HepG2 (cell line): ENCODE results near the gene DNAJB6.

ENCODE experiments used
- MAFG ChIP-seq: sonication (generic); formaldehyde crosslinking; IDR thresholded peaks from 2 replicates; pipeline ENCODE4 v1.5.1; 2020; ENCODE audit warnings: mild to moderate bottlenecking, missing genetic modification reagents
- TF ChIP-seq, protein P1 (sequence below): sonication (generic); formaldehyde crosslinking; IDR thresholded peaks from 2 replicates; pipeline ENCODE4 v1.5.0; 2020; ENCODE audit warnings: mild to moderate bottlenecking, missing genetic modification reagents, moderate library complexity

DNA sequence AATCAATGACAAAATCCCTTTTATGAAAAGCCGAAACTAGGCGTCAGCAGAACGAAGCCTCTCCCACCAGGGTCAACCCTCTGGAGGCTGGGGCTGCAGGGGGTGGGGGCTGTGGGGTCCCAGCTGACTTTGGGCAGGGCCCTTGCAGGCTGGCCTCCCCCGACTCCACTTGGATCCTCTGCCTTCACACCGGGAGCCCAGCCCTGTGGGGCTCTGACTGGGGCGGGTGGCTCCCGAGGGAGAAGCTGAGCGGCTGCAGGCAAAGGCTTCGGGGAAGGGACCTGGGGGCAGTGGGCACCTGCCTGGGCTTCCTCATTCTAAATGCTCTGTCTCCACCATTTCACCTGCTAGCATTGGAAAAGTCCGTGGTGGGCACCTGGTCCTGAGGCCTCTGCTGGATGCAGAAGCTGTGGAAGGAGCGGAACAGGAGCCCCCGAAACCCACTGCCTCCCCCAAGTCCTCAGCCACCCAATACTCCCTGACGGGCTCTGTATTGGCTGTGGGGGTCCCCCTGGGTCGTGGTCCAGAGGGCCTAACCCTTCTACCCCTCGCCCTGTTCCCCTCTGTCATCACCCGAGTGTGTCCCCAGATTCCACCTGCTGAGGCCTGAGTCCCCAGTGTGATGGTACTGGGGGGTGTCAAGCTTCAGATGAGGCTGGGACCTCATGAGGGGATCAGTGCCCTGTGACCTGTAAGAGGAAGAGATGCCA, 108.6 kb downstream of the DNAJB6 start:
- TF ChIP-seq, protein P1, sequence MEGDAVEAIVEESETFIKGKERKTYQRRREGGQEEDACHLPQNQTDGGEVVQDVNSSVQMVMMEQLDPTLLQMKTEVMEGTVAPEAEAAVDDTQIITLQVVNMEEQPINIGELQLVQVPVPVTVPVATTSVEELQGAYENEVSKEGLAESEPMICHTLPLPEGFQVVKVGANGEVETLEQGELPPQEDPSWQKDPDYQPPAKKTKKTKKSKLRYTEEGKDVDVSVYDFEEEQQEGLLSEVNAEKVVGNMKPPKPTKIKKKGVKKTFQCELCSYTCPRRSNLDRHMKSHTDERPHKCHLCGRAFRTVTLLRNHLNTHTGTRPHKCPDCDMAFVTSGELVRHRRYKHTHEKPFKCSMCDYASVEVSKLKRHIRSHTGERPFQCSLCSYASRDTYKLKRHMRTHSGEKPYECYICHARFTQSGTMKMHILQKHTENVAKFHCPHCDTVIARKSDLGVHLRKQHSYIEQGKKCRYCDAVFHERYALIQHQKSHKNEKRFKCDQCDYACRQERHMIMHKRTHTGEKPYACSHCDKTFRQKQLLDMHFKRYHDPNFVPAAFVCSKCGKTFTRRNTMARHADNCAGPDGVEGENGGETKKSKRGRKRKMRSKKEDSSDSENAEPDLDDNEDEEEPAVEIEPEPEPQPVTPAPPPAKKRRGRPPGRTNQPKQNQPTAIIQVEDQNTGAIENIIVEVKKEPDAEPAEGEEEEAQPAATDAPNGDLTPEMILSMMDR (CRISPR knock-in tag): no peak
- TF ChIP-seq MAFG (CRISPR knock-in tag): no peak
